GM21737 (cell line): Measurements from ENCODE around the gene OR4D9.
"Not testable (repeated sequence)": the region's sequence is repeated elsewhere in the genome, so short reads cannot be mapped to it uniquely, and the experiment has no call there.

Experiments
- ATAC-seq: cut with Tn5 transposase; IDR thresholded peaks from one replicate; pipeline ENCODE4 v1.9.1; 2021; ENCODE audit warnings: mild to moderate bottlenecking, moderate library complexity; ENCODE audit not compliant: unreplicated experiment

The OR4D9 gene

GRCh38 chr11:59510941-59511589, at the start of gene OR4D9:
Gene OR4D9 (plus strand): TSS chr11:59511539. CDS start chr11:59514913, 3,374 bp downstream.
- no peak for ATAC-seq

GRCh38 chr11:59463190-59463641, 48.1 kb upstream of the OR4D9 start:
- ATAC-seq, result no peak

GRCh38 chr11:59473015-59473414, 38.3 kb upstream of the OR4D9 start, which contains the start of gene OR4D10:
Gene OR4D10 (plus strand): TSS chr11:59473315. CDS start chr11:59477430, 4,115 bp downstream.
- no peak for ATAC-seq

DNA sequence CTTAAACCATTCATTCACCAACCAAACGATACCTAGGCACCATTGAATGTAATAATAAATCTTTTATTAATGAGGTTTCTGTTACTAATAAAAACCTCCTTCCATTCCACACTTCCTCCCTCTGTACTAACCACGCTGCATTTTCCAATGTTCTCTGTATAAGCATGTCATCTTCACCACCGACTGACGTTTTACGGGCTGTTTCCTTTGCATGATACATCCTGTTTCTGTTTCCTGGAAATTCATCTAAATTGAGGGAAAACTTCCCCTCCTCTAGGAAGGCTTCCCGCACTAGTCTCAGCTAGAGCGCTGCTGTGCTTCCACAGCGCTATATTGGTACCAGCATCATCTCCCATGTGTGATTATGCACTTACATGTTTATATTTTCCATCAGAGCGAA, 36.2 kb upstream of the OR4D9 start:
- ATAC-seq, result no peak

- ATAC-seq, result no peak
These were observed 31.4 kb upstream of the OR4D9 start for GRCh38 chr11:59479906-59480305.

GRCh38 chr11:59480359-59480758, 31.0 kb upstream of the OR4D9 start:
- ATAC-seq, result no peak

- no peak for ATAC-seq
These were observed 9.4 kb upstream of the OR4D9 start for GRCh38 chr11:59501931-59502330.

- no peak for ATAC-seq
These were observed 8.1 kb upstream of the OR4D9 start, which contains the start of gene OR4D11 for GRCh38 chr11:59503276-59503675. Gene OR4D11 (plus strand): TSS chr11:59503576. CDS start chr11:59503576, 0 bp downstream.

GRCh38 chr11:59511675-59512074, 336 bp downstream of the OR4D9 start:
- ATAC-seq, result no peak

DNA sequence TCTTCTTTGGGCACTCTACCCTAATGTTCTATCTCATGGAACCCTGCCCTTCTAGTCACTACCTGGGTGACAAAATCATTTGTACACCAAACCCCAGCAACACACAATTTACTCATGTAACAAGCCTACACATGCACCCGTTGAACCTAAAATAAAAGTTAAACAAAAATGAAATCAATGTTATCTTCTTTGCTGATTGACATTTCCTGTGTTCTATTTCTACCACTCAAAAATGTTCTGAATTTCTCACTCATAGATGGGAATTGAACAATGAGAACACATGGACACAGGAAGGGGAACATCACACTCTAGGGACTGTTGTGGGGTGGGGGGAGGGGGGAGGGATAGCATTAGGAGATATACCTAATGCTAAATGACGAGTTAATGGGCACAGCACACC, 8.8 kb downstream of the OR4D9 start:
- not testable (repeated sequence) for ATAC-seq

DNA sequence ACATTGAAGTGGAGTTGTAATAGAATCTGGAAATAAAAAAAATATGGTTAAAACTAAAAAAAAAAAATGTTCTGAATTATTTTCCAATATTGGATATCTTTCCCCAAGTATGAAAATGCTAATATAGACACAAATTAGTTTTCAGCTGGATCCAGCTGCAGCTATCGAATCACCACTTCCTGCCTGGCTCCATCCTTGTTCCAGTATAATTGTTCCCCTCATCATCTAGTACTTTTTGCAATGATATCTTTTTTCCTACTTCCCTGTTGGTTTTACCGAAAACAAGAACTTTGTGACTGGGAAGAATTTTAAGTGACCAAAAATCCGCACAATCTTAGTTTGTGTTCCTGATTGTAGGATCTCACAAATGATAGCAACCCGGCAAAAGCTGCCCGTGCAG, 9.4 kb downstream of the OR4D9 start:
- no peak for ATAC-seq

- no peak for ATAC-seq
These were observed 12.2 kb downstream of the OR4D9 start for GRCh38 chr11:59523541-59523940.

DNA sequence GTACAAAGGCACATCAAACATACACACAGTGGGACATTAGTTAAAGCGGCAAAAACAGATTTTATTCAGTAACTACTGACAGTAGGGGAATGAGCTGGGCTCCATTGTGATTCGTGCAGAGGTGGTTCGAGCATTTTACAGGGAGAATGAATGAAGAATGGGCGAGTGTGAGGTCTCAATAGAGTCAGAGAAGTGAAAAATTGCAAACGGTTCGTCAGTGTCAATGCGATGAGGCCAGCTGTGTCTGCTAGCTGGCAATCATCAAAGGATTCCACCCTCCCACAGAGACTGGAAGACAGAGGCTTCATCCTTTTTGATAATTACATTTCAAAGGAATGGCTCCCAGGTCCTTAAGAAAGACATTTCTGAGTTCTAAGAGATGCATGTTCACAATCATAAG, 17.4 kb downstream of the OR4D9 start:
- ATAC-seq, result no peak

DNA sequence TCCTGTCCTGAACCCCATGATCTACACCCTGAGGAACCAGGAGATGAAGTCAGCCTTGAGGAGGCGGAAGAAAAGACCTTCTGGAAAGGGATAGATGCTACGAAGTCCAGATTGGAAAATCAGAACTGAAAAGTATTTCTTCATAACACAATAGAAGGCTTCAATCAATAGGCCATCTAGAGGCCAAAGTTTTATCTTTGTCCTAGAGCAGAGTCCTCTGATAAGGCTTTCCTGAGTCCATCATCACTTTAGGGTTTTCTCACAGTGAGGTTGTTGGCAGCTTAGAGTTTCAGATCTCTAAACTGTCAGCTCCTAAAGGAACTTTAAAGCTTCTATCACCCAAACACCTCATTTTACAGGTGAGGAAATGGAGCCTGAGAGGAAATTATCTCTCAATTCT, 21.3 kb downstream of the OR4D9 start:
- no peak for ATAC-seq

DNA sequence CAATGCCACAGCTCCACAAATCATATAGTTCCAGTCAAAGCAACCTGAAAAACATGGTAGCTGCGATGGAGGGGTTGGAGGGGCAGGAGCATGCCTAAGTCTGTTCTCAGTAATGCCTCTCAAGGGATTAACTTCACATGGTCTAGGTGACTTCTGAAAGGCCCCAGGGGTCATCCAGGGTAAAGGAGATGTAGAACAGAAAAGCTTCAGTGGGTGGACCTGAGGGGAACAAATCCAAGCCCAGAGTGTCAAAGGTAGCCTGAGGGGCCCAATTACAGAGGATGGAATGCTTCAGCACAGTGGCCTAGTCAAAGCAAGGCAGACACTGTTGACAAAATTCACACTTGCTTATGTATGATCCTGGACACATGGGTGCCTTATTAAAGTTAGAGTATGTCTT, 23.3 kb downstream of the OR4D9 start:
- ATAC-seq, result no peak

- no peak for ATAC-seq
These were observed 30.9 kb downstream of the OR4D9 start for GRCh38 chr11:59542142-59542810.

DNA sequence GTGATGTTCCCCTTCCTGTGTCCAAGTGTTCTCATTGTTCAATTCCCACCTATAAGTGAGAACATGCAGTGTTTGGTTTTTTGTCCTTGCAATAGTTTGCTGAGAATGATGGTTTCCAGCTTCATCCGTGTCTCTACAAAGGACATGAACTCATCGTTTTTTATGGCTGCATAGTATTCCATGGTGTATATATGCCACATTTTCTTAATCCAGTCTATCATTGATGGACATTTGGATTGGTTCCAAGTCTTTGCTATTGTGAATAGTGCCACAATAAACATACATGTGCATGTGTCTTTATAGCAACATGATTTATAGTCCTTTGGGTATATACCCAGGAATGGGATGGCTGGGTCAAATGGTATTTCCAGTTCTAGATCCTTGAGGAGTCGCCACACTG, 32.4 kb downstream of the OR4D9 start:
- not testable (repeated sequence) for ATAC-seq

- no peak for ATAC-seq
These were observed 33.5 kb downstream of the OR4D9 start for GRCh38 chr11:59544869-59545178.

- ATAC-seq, result no peak
These were observed 34.1 kb downstream of the OR4D9 start for GRCh38 chr11:59545179-59546020.

- ATAC-seq, result not testable (repeated sequence)
These were observed 36.4 kb downstream of the OR4D9 start for GRCh38 chr11:59547605-59548308.

DNA sequence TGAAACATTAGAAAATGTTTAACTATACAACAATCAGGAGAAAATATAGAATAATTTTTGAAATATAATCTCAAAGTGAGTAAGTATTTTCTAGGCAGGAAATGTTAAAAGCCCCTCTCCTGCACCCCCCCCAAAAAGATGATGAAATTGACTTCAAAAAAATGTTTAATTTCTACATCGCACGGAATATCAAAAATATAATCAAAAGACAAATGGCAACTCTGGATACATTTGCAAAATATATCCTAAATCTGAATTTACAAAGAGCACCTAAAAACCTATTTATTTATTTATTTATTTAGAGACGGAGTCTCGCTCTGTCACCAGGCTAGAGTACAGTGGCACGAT, 36.9 kb downstream of the OR4D9 start:
- no peak for ATAC-seq
